Measurements from ENCODE around the gene PID1.

DNA sequence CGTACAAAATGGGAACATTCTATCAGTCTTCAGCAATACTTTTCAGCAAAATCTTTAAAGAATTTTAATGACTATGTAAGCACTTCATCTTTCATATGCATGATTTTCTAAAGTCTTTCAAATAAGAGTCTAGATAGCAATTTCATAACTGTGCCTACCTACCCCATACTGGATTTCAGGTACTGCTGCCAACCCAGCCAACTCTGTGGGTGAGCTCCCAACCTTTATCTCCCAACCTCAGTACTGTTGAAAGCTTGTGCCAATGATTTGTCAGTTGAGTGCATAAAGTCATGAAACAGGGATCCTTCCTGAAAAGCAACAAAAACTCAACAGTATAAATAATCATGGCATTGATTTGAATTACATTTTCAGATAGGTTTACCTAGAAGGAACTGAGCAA is 296.9 kb downstream of the PID1 start:
- TF ChIP-seq EP300 (IDR thresholded peaks at IDR 0.05) = no peak
- no peak for TF ChIP-seq CTCF (IDR thresholded peaks at IDR 0.05)

Measured in sigmoid colon (tissue), 4 donors.